ENCODE measurements around the gene ALDH7A1. TPM values are rescaled to one million over a fixed set of nuclear protein-coding genes. Genes with fewer than 3 reads are reported as not detected.

The ALDH7A1 gene
- total RNA-seq, 1 experiment from 2014 or later, result 176 TPM

GRCh38 chr5:126516133-126516532, 78.9 kb downstream of the ALDH7A1 start:
- Mint-ChIP-seq H3K9me3 (peaks cover 13% of the 10 kb centered on the region; the same call in 1 of the 2 replicates), H3K4me3 (no peak overlapping the region), H3K4me1 (peaks cover 21% of the 10 kb centered on the region), H3K27ac (no peak overlapping the region), H3K36me3 (no peaks in the 10 kb centered on the region), H3K27me3 (ENCODE audit: low read depth) (no peaks in the 10 kb centered on the region)
- ATAC-seq, result no peak
- no peak for DNase-seq (ENCODE audit: low spot score)
- TF ChIP-seq ZNF138 (CRISPR knock-in tag; conservative IDR thresholded peaks at IDR 0.05) (no peak), FOXP1 (CRISPR knock-in tag; IDR thresholded peaks at IDR 0.05; ENCODE audit: borderline replicate concordance) (no peak), CTCF (IDR thresholded peaks at IDR 0.05) (no peak), RELA (CRISPR knock-in tag; IDR thresholded peaks at IDR 0.05; ENCODE audit: borderline replicate concordance) (no peak)
- TF ChIP-seq, protein P1, sequence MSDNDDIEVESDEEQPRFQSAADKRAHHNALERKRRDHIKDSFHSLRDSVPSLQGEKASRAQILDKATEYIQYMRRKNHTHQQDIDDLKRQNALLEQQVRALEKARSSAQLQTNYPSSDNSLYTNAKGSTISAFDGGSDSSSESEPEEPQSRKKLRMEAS (CRISPR knock-in tag; IDR thresholded peaks at IDR 0.05), result no peak
- ChIA-PET POLR2A (no interaction called here), CTCF (interaction anchor here (3.8 kb wide), 1 partner anchor 16 kb away, joined by 26 read pairs; no protein-coding TSS in a partner anchor)

GRCh38 chr5:126515337-126515736, 79.7 kb downstream of the ALDH7A1 start:
- TF ChIP-seq CREM (CRISPR knock-in tag; IDR thresholded peaks at IDR 0.05) (no peak), ZNF138 (CRISPR knock-in tag; conservative IDR thresholded peaks at IDR 0.05) (no peak), NFYB (CRISPR knock-in tag; conservative IDR thresholded peaks at IDR 0.05; ENCODE audit: low read depth) (no peak), ZMAT4 (CRISPR knock-in tag; IDR thresholded peaks at IDR 0.05) (no peak)
- TF ChIP-seq, protein P2, sequence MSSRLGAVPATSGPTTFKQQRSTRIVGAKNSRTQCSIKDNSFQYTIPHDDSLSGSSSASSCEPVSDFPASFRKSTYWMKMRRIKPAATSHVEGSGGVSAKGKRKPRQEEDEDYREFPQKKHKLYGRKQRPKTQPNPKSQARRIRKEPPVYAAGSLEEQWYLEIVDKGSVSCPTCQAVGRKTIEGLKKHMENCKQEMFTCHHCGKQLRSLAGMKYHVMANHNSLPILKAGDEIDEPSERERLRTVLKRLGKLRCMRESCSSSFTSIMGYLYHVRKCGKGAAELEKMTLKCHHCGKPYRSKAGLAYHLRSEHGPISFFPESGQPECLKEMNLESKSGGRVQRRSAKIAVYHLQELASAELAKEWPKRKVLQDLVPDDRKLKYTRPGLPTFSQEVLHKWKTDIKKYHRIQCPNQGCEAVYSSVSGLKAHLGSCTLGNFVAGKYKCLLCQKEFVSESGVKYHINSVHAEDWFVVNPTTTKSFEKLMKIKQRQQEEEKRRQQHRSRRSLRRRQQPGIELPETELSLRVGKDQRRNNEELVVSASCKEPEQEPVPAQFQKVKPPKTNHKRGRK (CRISPR knock-in tag; IDR thresholded peaks at IDR 0.05; ENCODE audit: borderline replicate concordance), result no peak
- Mint-ChIP-seq H3K27ac (no peak overlapping the region), H3K9me3 (peaks cover 13% of the 10 kb centered on the region; the same call in 1 of the 2 replicates), H3K27me3 (ENCODE audit: low read depth) (no peaks in the 10 kb centered on the region), H3K36me3 (no peaks in the 10 kb centered on the region), H3K4me1 (peaks cover 19% of the 10 kb centered on the region), H3K4me3 (no peak overlapping the region)
- ATAC-seq (no peak), DNase-seq (ENCODE audit: low spot score) (no peak)
- POLR2A ChIA-PET, result no interaction called here
- CTCF ChIA-PET, result interaction anchor here (3.8 kb wide), 1 partner anchor 15 kb away, joined by 26 read pairs; no protein-coding TSS in a partner anchor

- Mint-ChIP-seq H3K27me3 (ENCODE audit: low read depth) (no peaks in the 10 kb centered on the region), H3K4me1 (peaks cover 14% of the 10 kb centered on the region), H3K4me3 (no peak overlapping the region), H3K36me3 (no peaks in the 10 kb centered on the region), H3K27ac (no peak overlapping the region; the same call in 1 of the 2 replicates), H3K9me3 (peaks cover 13% of the 10 kb centered on the region; the same call in 1 of the 2 replicates)
- ATAC-seq (no peak), DNase-seq (ENCODE audit: low spot score) (no peak)
- POLR2A ChIA-PET, result no interaction called here
- CTCF ChIA-PET, result interaction anchor here (3.8 kb wide), 1 partner anchor 15 kb away, joined by 26 read pairs; no protein-coding TSS in a partner anchor
- TF ChIP-seq ZNF396 (CRISPR knock-in tag; IDR thresholded peaks at IDR 0.05; ENCODE audit: borderline replicate concordance) (no peak), ZMAT4 (CRISPR knock-in tag; IDR thresholded peaks at IDR 0.05) (no peak), ZNF317 (CRISPR knock-in tag; IDR thresholded peaks at IDR 0.05; ENCODE audit: borderline replicate concordance, low read depth) (no peak), CBFB (CRISPR knock-in tag; IDR thresholded peaks at IDR 0.05; ENCODE audit: low read depth) (no peak), SOX15 (CRISPR knock-in tag; IDR thresholded peaks at IDR 0.05) (no peak), SMAD3 (CRISPR knock-in tag; IDR thresholded peaks at IDR 0.05; ENCODE audit: borderline replicate concordance) (no peak), MXD4 (CRISPR knock-in tag; IDR thresholded peaks at IDR 0.05; ENCODE audit: borderline replicate concordance) (no peak), NR1H2 (CRISPR knock-in tag; IDR thresholded peaks at IDR 0.05) (no peak), MYBL2 (CRISPR knock-in tag; IDR thresholded peaks at IDR 0.05) (no peak), FOXP1 (CRISPR knock-in tag; IDR thresholded peaks at IDR 0.05; ENCODE audit: borderline replicate concordance) (no peak), E2F1 (CRISPR knock-in tag; IDR thresholded peaks at IDR 0.05) (no peak)
- TF ChIP-seq, protein P3, sequence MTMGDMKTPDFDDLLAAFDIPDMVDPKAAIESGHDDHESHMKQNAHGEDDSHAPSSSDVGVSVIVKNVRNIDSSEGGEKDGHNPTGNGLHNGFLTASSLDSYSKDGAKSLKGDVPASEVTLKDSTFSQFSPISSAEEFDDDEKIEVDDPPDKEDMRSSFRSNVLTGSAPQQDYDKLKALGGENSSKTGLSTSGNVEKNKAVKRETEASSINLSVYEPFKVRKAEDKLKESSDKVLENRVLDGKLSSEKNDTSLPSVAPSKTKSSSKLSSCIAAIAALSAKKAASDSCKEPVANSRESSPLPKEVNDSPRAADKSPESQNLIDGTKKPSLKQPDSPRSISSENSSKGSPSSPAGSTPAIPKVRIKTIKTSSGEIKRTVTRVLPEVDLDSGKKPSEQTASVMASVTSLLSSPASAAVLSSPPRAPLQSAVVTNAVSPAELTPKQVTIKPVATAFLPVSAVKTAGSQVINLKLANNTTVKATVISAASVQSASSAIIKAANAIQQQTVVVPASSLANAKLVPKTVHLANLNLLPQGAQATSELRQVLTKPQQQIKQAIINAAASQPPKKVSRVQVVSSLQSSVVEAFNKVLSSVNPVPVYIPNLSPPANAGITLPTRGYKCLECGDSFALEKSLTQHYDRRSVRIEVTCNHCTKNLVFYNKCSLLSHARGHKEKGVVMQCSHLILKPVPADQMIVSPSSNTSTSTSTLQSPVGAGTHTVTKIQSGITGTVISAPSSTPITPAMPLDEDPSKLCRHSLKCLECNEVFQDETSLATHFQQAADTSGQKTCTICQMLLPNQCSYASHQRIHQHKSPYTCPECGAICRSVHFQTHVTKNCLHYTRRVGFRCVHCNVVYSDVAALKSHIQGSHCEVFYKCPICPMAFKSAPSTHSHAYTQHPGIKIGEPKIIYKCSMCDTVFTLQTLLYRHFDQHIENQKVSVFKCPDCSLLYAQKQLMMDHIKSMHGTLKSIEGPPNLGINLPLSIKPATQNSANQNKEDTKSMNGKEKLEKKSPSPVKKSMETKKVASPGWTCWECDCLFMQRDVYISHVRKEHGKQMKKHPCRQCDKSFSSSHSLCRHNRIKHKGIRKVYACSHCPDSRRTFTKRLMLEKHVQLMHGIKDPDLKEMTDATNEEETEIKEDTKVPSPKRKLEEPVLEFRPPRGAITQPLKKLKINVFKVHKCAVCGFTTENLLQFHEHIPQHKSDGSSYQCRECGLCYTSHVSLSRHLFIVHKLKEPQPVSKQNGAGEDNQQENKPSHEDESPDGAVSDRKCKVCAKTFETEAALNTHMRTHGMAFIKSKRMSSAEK (CRISPR knock-in tag; IDR thresholded peaks at IDR 0.05; ENCODE audit: borderline replicate concordance), result no peak
- TF ChIP-seq, protein P4, sequence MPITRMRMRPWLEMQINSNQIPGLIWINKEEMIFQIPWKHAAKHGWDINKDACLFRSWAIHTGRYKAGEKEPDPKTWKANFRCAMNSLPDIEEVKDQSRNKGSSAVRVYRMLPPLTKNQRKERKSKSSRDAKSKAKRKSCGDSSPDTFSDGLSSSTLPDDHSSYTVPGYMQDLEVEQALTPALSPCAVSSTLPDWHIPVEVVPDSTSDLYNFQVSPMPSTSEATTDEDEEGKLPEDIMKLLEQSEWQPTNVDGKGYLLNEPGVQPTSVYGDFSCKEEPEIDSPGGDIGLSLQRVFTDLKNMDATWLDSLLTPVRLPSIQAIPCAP (CRISPR knock-in tag; IDR thresholded peaks at IDR 0.05), result no peak
Measured at GRCh38 chr5:126514558-126515141, 80.4 kb downstream of the ALDH7A1 start.

Data from WTC11 (cell line).